H1 (cell line): Measurements from ENCODE around the gene IFIT5. TPM values are rescaled to one million over a fixed set of nuclear protein-coding genes. Genes with fewer than 3 reads are reported as not detected.

Source experiments
- CTCF ChIA-PET: fragments of 300-600 bp; sonication (Branson Sonifier 250); formaldehyde crosslinking; loops from one replicate; lab custom pipeline; 2021; ENCODE audit not compliant: partially characterized antibody; lab: Charles Lee
- POLR2A ChIA-PET: fragments of 300-600 bp; sonication (Branson Sonifier 250); formaldehyde crosslinking; loops from one replicate; lab custom pipeline; 2021; ENCODE audit warnings: inconsistent platforms; ENCODE audit not compliant: partially characterized antibody; lab: Charles Lee
- DNase-seq, 2 experiments: peaks; one replicate each; pipeline versions ENCODE4 v3.0.0 to v3.0.0-alpha.2; 2010 to 2022; ENCODE audit warnings: low spot score in 2 of 2, low read depth in 1 of 2, mixed read lengths in 1 of 2
- FAIRE-seq: peaks from 2 replicates; lab custom pipeline; 2011; peaks lifted over from hg19 to GRCh38; lab: Jason Lieb, UNC
- H2AFZ ChIP-seq: 2 replicates; pipeline ENCODE4 v1.8.1; 2012; ENCODE audit warnings: low read length, inconsistent platforms
- H2AK5ac ChIP-seq: 2 replicates; pipeline ENCODE4 v1.6.1; 2013; ENCODE audit warnings: low read depth, low read length
- H2BK120ac ChIP-seq: replicated peaks from 2 replicates; pipeline ENCODE3; 2013; ENCODE audit warnings: low read depth, low read length, inconsistent platforms
- H2BK12ac ChIP-seq: 2 replicates; pipeline ENCODE4 v1.6.1; 2013; ENCODE audit warnings: low read depth, low read length
- H2BK15ac ChIP-seq: 2 replicates; pipeline ENCODE4 v1.6.1; 2013; ENCODE audit warnings: low read length
- H2BK20ac ChIP-seq: 2 replicates; pipeline ENCODE4 v1.6.1; 2013; ENCODE audit warnings: low read length
- H2BK5ac ChIP-seq: 2 replicates; pipeline ENCODE4 v1.6.1; 2013; ENCODE audit warnings: low read depth, low read length
- H3K14ac ChIP-seq: 2 replicates; pipeline ENCODE4 v1.6.1; 2013; ENCODE audit warnings: inconsistent platforms; ENCODE audit not compliant: insufficient read length
- H3K18ac ChIP-seq: 2 replicates; pipeline ENCODE4 v1.6.1; 2013; ENCODE audit warnings: low read length; ENCODE audit errors: extremely low read depth
- H3K23ac ChIP-seq: 2 replicates; pipeline ENCODE4 v1.6.1; 2013; ENCODE audit warnings: inconsistent platforms; ENCODE audit not compliant: insufficient read length
- H3K23me2 ChIP-seq: 2 replicates; pipeline ENCODE4 v1.6.1; 2013; ENCODE audit warnings: low read depth, low read length
- H3K27ac ChIP-seq: 2 replicates; pipeline ENCODE4 v1.6.1; 2011; ENCODE audit warnings: low read depth, low read length, inconsistent platforms
- H3K27me3 ChIP-seq, 4 experiments: replicated peaks in 1 of 4; 1 replicate in 1 of 4; 2 replicates in 3 of 4; pipeline versions ENCODE4 v1.6.1 to v1.8.1; 2011 to 2013; ENCODE audit warnings: low read length in 3 of 4, mild to moderate bottlenecking in 3 of 4, inconsistent platforms in 2 of 4, mixed read lengths in 2 of 4, moderate library complexity in 1 of 4; ENCODE audit not compliant: control insufficient read depth in 3 of 4, insufficient read depth in 3 of 4; ENCODE audit errors: extremely low read depth in 1 of 4
- H3K36me3 ChIP-seq, 4 experiments: 2 replicates each; pipeline versions ENCODE4 v1.6.1 to v1.8.1; 2011 to 2013; ENCODE audit warnings: mild to moderate bottlenecking in 4 of 4, low read length in 3 of 4, moderate library complexity in 2 of 4, control low read depth in 1 of 4, inconsistent platforms in 1 of 4; ENCODE audit not compliant: insufficient read depth in 4 of 4, control insufficient read depth in 2 of 4
- H3K4ac ChIP-seq: replicated peaks from 2 replicates; pipeline ENCODE3; 2013; ENCODE audit warnings: low read length, low read depth, mixed read lengths, inconsistent platforms; ENCODE audit not compliant: insufficient read length
- H3K4me1 ChIP-seq, 4 experiments: replicated peaks in 1 of 4; 1 replicate in 1 of 4; 2 replicates in 3 of 4; pipeline versions ENCODE4 v1.6.1 to v1.8.1; 2011 to 2013; ENCODE audit warnings: low read length in 3 of 4, inconsistent platforms in 2 of 4, mixed read lengths in 1 of 4; ENCODE audit not compliant: insufficient read depth in 4 of 4, control insufficient read depth in 3 of 4
- H3K4me2 ChIP-seq, 2 experiments: 2 replicates each; pipeline versions ENCODE4 v1.6.1 to v1.8.1; 2011 to 2013; ENCODE audit warnings: low read depth in 2 of 2, low read length in 2 of 2, control low read depth in 1 of 2, inconsistent platforms in 1 of 2, mild to moderate bottlenecking in 1 of 2; ENCODE audit not compliant: insufficient read depth in 1 of 2
- H3K4me3 ChIP-seq, 4 experiments: fragments of 200-600, 300-600 bp in 1 of 4; sonication (generic), shearing (Covaris generic), sonication (Bioruptor Twin) in 1 of 4; 2 replicates each; pipeline versions ENCODE4 v1.5.1 to v1.8.1; 2011 to 2016; ENCODE audit warnings: low read length in 4 of 4, low read depth in 3 of 4, control low read depth in 2 of 4, inconsistent platforms in 2 of 4, mild to moderate bottlenecking in 2 of 4, mixed read lengths in 1 of 4, moderate library complexity in 1 of 4; ENCODE audit not compliant: insufficient read depth in 2 of 4; ENCODE audit errors: extremely low read depth in 1 of 4
- H3K56ac ChIP-seq: replicated peaks from 2 replicates; pipeline ENCODE3; 2013; ENCODE audit warnings: low read depth, mild to moderate bottlenecking, mixed read lengths, low read length, inconsistent platforms; ENCODE audit not compliant: insufficient read length
- H3K79me1 ChIP-seq: 2 replicates; pipeline ENCODE4 v1.6.1; 2013; ENCODE audit warnings: low read depth, low read length, control low read depth
- H3K79me2 ChIP-seq, 2 experiments: 2 replicates each; pipeline versions ENCODE4 v1.6.1 to v1.8.1; 2012 to 2013; ENCODE audit warnings: low read length in 2 of 2, mild to moderate bottlenecking in 2 of 2, inconsistent platforms in 1 of 2; ENCODE audit not compliant: insufficient read depth in 2 of 2, control insufficient read depth in 1 of 2
- H3K9ac ChIP-seq, 4 experiments: replicated peaks in 1 of 4; 1 replicate in 1 of 4; 2 replicates in 3 of 4; pipeline versions ENCODE4 v1.6.1 to v1.8.1; 2011 to 2013; ENCODE audit warnings: low read depth in 3 of 4, low read length in 3 of 4, control low read depth in 2 of 4, mild to moderate bottlenecking in 2 of 4, moderate library complexity in 2 of 4, inconsistent platforms in 1 of 4; ENCODE audit errors: extremely low read depth in 1 of 4
- H3K9me3 ChIP-seq, 2 experiments: 2 replicates each; pipeline versions ENCODE4 v1.6.1 to v1.8.1; 2012 to 2013; ENCODE audit warnings: mild to moderate bottlenecking in 2 of 2, moderate library complexity in 2 of 2, control low read depth in 1 of 2, inconsistent platforms in 1 of 2, low read depth in 1 of 2, low read length in 1 of 2, mixed read lengths in 1 of 2; ENCODE audit not compliant: insufficient read depth in 2 of 2
- H4K20me1 ChIP-seq, 2 experiments: replicated peaks in 1 of 2; 2 replicates each; pipeline versions ENCODE3 to v1.8.1; 2011 to 2013; ENCODE audit warnings: inconsistent platforms in 2 of 2, low read length in 2 of 2, mild to moderate bottlenecking in 1 of 2; ENCODE audit not compliant: insufficient read depth in 2 of 2, control insufficient read depth in 1 of 2
- H4K5ac ChIP-seq: 2 replicates; pipeline ENCODE4 v1.6.1; 2013; ENCODE audit warnings: low read length, low read depth, mixed read lengths, inconsistent platforms; ENCODE audit not compliant: insufficient read length
- H4K8ac ChIP-seq: 2 replicates; pipeline ENCODE4 v1.8.0; 2013; ENCODE audit warnings: mild to moderate bottlenecking, moderate library complexity, low read length, inconsistent platforms; ENCODE audit not compliant: insufficient read depth; ENCODE audit errors: extremely low read depth
- H4K91ac ChIP-seq: replicated peaks from 2 replicates; pipeline ENCODE3; 2013; ENCODE audit warnings: low read length, mixed read lengths, inconsistent platforms; ENCODE audit not compliant: insufficient read length
- ASH2L ChIP-seq: fragments of 200-600, 300-600 bp; sonication (generic); IDR thresholded peaks from one replicate; pipeline ENCODE4 v1.7.1; 2017; ENCODE audit warnings: low read length
- BCL11A ChIP-seq, 2 experiments: IDR thresholded peaks; one replicate each; pipeline ENCODE4 v1.6.1; 2011; ENCODE audit warnings: low read depth in 2 of 2, low read length in 2 of 2, mild to moderate bottlenecking in 2 of 2
- CEBPB ChIP-seq: IDR thresholded peaks from 2 replicates; pipeline ENCODE4 v1.6.1; 2012; ENCODE audit warnings: low read depth, low read length
- CHD2 ChIP-seq: IDR thresholded peaks from 2 replicates; pipeline ENCODE4 v1.6.1; 2012; ENCODE audit warnings: low read length, improper control_type of control experiment
- HDAC2 ChIP-seq, 2 experiments: fragments of 300-600 bp in 1 of 2; sonication (generic) in 1 of 2; IDR thresholded peaks; 2 replicates each; pipeline ENCODE4 v1.6.1; 2011 to 2012; ENCODE audit warnings: low read depth in 2 of 2, low read length in 2 of 2, mild to moderate bottlenecking in 2 of 2, moderate library complexity in 2 of 2, borderline replicate concordance in 1 of 2, inconsistent platforms in 1 of 2
- HDAC6 ChIP-seq: IDR thresholded peaks from one replicate; pipeline ENCODE4 v1.7.1; 2012; ENCODE audit warnings: low read depth, mild to moderate bottlenecking, inconsistent platforms, low read length, moderate library complexity
- NANOG ChIP-seq: IDR thresholded peaks from 2 replicates; pipeline ENCODE4 v1.6.1; 2011; ENCODE audit warnings: low read length, low read depth, mild to moderate bottlenecking, inconsistent platforms; ENCODE audit not compliant: insufficient read depth, poor library complexity, severe bottlenecking
- POU5F1 ChIP-seq: IDR thresholded peaks from 2 replicates; pipeline ENCODE4 v1.6.1; 2011; ENCODE audit warnings: low read depth, mild to moderate bottlenecking, low read length, moderate library complexity
- RBBP5 ChIP-seq: IDR thresholded peaks from 2 replicates; pipeline ENCODE4 v1.7.1; 2012; ENCODE audit warnings: low read depth, mild to moderate bottlenecking, inconsistent platforms, low read length, moderate library complexity, borderline replicate concordance
- SIX5 ChIP-seq: IDR thresholded peaks from 2 replicates; pipeline ENCODE4 v1.6.1; 2011; ENCODE audit warnings: mild to moderate bottlenecking, low read depth, low read length
- SP4 ChIP-seq: IDR thresholded peaks from 2 replicates; pipeline ENCODE4 v1.6.1; 2012; ENCODE audit warnings: low read length, inconsistent platforms
- SUZ12 ChIP-seq: fragments of 200-600 bp; sonication (generic); IDR thresholded peaks from 2 replicates; pipeline ENCODE4 v1.6.1; 2012; ENCODE audit warnings: mild to moderate bottlenecking, inconsistent platforms, low read length, moderate library complexity, mixed read lengths
- TCF12 ChIP-seq: IDR thresholded peaks from 2 replicates; pipeline ENCODE4 v1.6.1; 2011; ENCODE audit warnings: low read depth, mild to moderate bottlenecking, low read length
- WGBS, 2 experiments: shearing (Covaris generic) in 1 of 2; methylation state at CpG; one replicate each; pipeline versions ENCODE4 v1.1.6 to v1.1.7; 2013 to 2015; ENCODE audit warnings: low lambda C conversion rate in 2 of 2, mixed read lengths in 2 of 2, inconsistent platforms in 1 of 2, low coverage in 1 of 2, missing lambda C conversion rate in 1 of 2; ENCODE audit not compliant: insufficient replicate concordance in 2 of 2, insufficient coverage in 1 of 2, insufficient read length in 1 of 2; ENCODE audit errors: extremely low coverage in 1 of 2, missing lambda C conversion rate in 1 of 2; 5-methylcytosine and 5-hydroxymethylcytosine counted together
- polyA plus RNA-seq, 7 experiments: library from polyadenylated mRNA; depleted of rRNA in 3 of 7; stranded (reverse) in 5 of 7; unstranded in 2 of 7; fragments of >200 nt in 5 of 7; fragments of 200-250 nt in 2 of 7; gene quantifications; 1 replicate in 5 of 7; 2 replicates in 1 of 7; 4 replicates in 1 of 7; pipeline versions ENCODE4 v1.2.1 to v1.2.3, GENCODE V29; 2011 to 2013; ENCODE audit warnings: missing spikeins in 2 of 7, mixed read lengths in 2 of 7
- total RNA-seq: library from RNA; stranded (reverse); fragmentation: NEBNext Ultra II Directional; extraction: Animal tissue kit (Norgen Biotek cat#: 25700); gene quantifications from 2 replicates; pipeline ENCODE4 v1.2.1, GENCODE V29; 2021
- TF ChIP-seq, protein P1 (sequence below): IDR thresholded peaks from 2 replicates; pipeline ENCODE4 v1.6.1; 2012; ENCODE audit warnings: inconsistent platforms

IFIT5 gene
- total and polyA plus RNA-seq, 2 of the 8 experiments (the other 6 are each of a cell fraction or from before 2014, with no cell fraction given) = 0.94 to 2.6 TPM

DNA sequence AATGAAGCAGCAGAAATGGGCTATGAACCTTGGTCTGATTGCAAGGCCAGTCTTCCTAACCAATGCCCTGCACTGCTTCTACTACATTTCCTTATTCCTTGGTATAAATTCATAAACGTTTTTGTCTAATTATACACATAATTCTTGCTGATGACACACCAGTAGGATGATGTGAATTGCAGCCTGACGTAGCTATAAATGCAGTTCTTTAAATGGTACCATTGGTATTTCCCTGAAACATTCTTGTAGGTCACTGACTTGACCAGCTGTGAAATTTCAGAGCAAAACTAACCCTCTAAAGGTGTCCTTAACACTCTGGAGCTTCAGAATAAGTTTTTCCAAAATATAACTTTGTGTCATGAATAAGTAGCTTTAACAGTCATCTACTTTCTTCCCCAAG lies 50.8 kb downstream of the IFIT5 start:
- POLR2A ChIA-PET = interaction anchor here (1.3 kb wide), 1 partner anchor 67 kb away, joined by 3 read pairs; no protein-coding TSS in a partner anchor
- H2BK15ac ChIP-seq = no peak overlapping the region
- no peak overlapping the region for H3K27ac ChIP-seq
- no peaks in the 10 kb centered on the region for H4K20me1 ChIP-seq
- no peak overlapping the region for H2BK20ac ChIP-seq
- no peak overlapping the region for H4K91ac ChIP-seq
- H2AFZ ChIP-seq = no peak overlapping the region
- H2BK5ac ChIP-seq = no peak overlapping the region
- H3K23ac ChIP-seq = no peak overlapping the region
- no peak overlapping the region for H3K4ac ChIP-seq
- no peak overlapping the region for H2AK5ac ChIP-seq
- H3K9me3 ChIP-seq = no peaks in the 10 kb centered on the region
- H2BK12ac ChIP-seq = no peak overlapping the region
- no peak overlapping the region for H3K9ac ChIP-seq
- H2BK120ac ChIP-seq = no peak overlapping the region
- no peak overlapping the region for H3K56ac ChIP-seq
- H3K4me1 ChIP-seq = no peaks in the 10 kb centered on the region; a peak in 1 of 7 replicates
- no peak for FAIRE-seq
- no peaks in the 10 kb centered on the region for H3K23me2 ChIP-seq
- no peaks in the 10 kb centered on the region for H3K36me3 ChIP-seq
- no peaks in the 10 kb centered on the region for H3K27me3 ChIP-seq
- no peak overlapping the region for H3K4me2 ChIP-seq
- no peak overlapping the region for H4K8ac ChIP-seq
- CTCF ChIA-PET = interaction anchor here (1.0 to 5.5 kb wide), 14 partner anchors 13 to 124 kb away, joined by 3 to 28 read pairs (median 4); partner anchors contain the start of genes IFIT5 and SLC16A12
- no peak overlapping the region for H3K18ac ChIP-seq
- no peak overlapping the region for H4K5ac ChIP-seq
- DNase-seq = no peak
- no peaks in the 10 kb centered on the region; a peak in 1 of 4 replicates for H3K79me2 ChIP-seq
- 41% methylated on average over 2 of the region's 2 CpGs; no CpG with 5 or more reads in 1 of the 2 experiments for WGBS, 2 experiments
- no peak overlapping the region for H3K4me3 ChIP-seq
- H3K14ac ChIP-seq = no peak overlapping the region
- no peaks in the 10 kb centered on the region for H3K79me1 ChIP-seq
- TF ChIP-seq ASH2L = no peak
- TF ChIP-seq TCF12 = no peak
- TF ChIP-seq SP4 = no peak
- TF ChIP-seq HDAC6 = no peak
- TF ChIP-seq CEBPB = no peak
- TF ChIP-seq, protein P1, sequence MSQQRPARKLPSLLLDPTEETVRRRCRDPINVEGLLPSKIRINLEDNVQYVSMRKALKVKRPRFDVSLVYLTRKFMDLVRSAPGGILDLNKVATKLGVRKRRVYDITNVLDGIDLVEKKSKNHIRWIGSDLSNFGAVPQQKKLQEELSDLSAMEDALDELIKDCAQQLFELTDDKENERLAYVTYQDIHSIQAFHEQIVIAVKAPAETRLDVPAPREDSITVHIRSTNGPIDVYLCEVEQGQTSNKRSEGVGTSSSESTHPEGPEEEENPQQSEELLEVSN = no peak
- TF ChIP-seq CHD2 = no peak
- TF ChIP-seq SIX5 = no peak
- TF ChIP-seq NANOG = no peak
- no peak for TF ChIP-seq BCL11A (IDR thresholded peaks at IDR 0.05; ENCODE audit: low read depth in 2 of 2, low read length in 2 of 2)
- no peak for TF ChIP-seq RBBP5
- no peak for TF ChIP-seq POU5F1
- no peak for TF ChIP-seq SUZ12
- no peak for TF ChIP-seq HDAC2 (IDR thresholded peaks at IDR 0.05; ENCODE audit: borderline replicate concordance in 1 of 2, low read depth in 2 of 2, low read length in 2 of 2)
